MV-4-11 (cell line): Measurements from ENCODE around the gene AAR2.

Experiments used
- DNase-seq: peaks from one replicate; lab custom pipeline; 2025; lab: John Stamatoyannopoulos, UW

AAR2 gene

GRCh38 chr20:36218380-36219064 lies 17.8 kb upstream of the AAR2 start:
- no peak for DNase-seq

- DNase-seq = no peak
These were observed 16.5 kb upstream of the AAR2 start for GRCh38 chr20:36219671-36220220.

- DNase-seq = no peak
These were observed 10.6 kb upstream of the AAR2 start for GRCh38 chr20:36225666-36226065.

GRCh38 chr20:36228770-36229169 lies 7.5 kb upstream of the AAR2 start:
- no peak for DNase-seq

- no peak for DNase-seq
These were observed 6.3 kb upstream of the AAR2 start for GRCh38 chr20:36230019-36230418.

- DNase-seq = no peak
These were observed 4.9 kb upstream of the AAR2 start for GRCh38 chr20:36231331-36231730.

GRCh38 chr20:36234771-36235320 lies 1.4 kb upstream of the AAR2 start:
- DNase-seq = no peak

- DNase-seq = no peak
These were observed 476 bp downstream of the AAR2 start for GRCh38 chr20:36236786-36237121.

GRCh38 chr20:36237477-36237876 lies 1.2 kb downstream of the AAR2 start:
- DNase-seq = no peak

- DNase-seq = no peak
These were observed 1.9 kb downstream of the AAR2 start for GRCh38 chr20:36238153-36238552.

GRCh38 chr20:36238760-36239159 lies 2.5 kb downstream of the AAR2 start:
- DNase-seq = no peak

- no peak for DNase-seq
These were observed 3.8 kb downstream of the AAR2 start for GRCh38 chr20:36240076-36240475.

GRCh38 chr20:36241678-36242077 lies 5.4 kb downstream of the AAR2 start:
- DNase-seq = no peak

- no peak for DNase-seq
These were observed 7.4 kb downstream of the AAR2 start for GRCh38 chr20:36243726-36244125.

GRCh38 chr20:36246401-36246800 lies 10.1 kb downstream of the AAR2 start:
- no peak for DNase-seq

- no peak for DNase-seq
These were observed 12.6 kb downstream of the AAR2 start for GRCh38 chr20:36248836-36249235.

- no peak for DNase-seq
These were observed 13.2 kb downstream of the AAR2 start for GRCh38 chr20:36249450-36249849.

- DNase-seq = no peak
These were observed 15.1 kb downstream of the AAR2 start for GRCh38 chr20:36251426-36251825.

- peak; percentile 25 for DNase-seq
These were observed 16.2 kb downstream of the AAR2 start for GRCh38 chr20:36252511-36252910.

- DNase-seq = no peak
These were observed 16.8 kb downstream of the AAR2 start for GRCh38 chr20:36253036-36253435.

- DNase-seq = no peak
These were observed 17.8 kb downstream of the AAR2 start for GRCh38 chr20:36254076-36254475.

GRCh38 chr20:36255445-36255844 lies 19.2 kb downstream of the AAR2 start:
- DNase-seq = no peak

GRCh38 chr20:36259177-36260061 lies 23.1 kb downstream of the AAR2 start:
- no peak for DNase-seq
